Esophagus muscularis mucosa (tissue), 2 donors: Measurements from ENCODE around the gene SIDT2.
A peak's percentile ranks its signal among the peaks of the same experiment; 100 is the strongest.

Experiments
- POLR2A ChIP-seq: fragments of 450-650 bp; IDR thresholded peaks from one replicate; pipeline ENCODE4 v1.6.1; 2017; ENCODE audit warnings: antibody characterized with exemption, moderate library complexity, mild to moderate bottlenecking, low read depth
- POLR2AphosphoS5 ChIP-seq, 2 donors: sonication (generic); formaldehyde crosslinking; IDR thresholded peaks; one replicate each; pipeline ENCODE4 v1.6.1; 2017; ENCODE audit warnings: antibody characterized with exemption in 2 of 2

DNA sequence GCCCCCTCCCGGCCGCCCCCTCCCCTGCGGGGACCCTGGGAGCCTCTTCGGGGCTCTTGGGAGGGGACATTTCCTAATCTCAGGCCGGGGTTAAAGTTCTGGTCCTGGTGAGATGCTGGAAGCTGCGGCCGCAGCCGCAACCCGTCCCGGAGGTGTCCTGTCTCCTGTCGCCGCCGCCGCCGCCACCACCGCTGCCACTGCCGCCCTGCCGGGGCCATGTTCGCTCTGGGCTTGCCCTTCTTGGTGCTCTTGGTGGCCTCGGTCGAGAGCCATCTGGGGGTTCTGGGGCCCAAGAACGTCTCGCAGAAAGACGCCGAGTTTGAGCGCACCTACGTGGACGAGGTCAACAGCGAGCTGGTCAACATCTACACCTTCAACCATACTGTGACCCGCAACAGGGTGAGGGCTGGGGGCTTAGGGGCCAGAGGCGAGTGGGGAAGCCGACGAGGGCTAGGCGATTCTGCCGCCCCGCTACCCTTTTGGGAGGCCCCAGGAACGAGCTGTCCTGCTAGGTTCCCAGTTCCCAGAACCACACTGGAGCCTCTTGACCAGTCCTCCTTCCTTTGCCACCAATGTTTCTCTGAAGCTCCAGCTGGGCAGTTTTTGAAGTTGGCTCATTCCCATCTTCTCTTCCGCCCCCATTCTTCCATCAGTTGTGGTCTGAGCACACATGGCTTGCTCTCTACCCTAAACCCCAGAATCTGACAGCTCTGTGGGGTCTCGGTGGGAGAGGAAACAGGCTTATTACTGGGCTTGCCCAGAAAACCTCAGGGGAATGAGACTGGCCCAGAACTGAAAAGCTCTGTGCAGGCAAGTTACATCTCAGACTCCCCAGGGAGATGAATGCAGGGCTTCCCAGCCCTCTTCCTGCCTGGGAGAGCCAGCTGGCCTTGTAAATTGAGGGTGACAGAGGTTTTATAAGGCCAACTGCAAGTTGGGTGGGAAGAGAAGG is 781 bp downstream of the SIDT2 start:
- TF ChIP-seq POLR2A (no peak), POLR2AphosphoS5 (IDR thresholded peaks at IDR 0.05) (peak in 1 of 2 donors; percentile 4)
